SU-DHL-6 (cell line): ENCODE results near the gene SGPL1.

Source experiments
- H2AFZ ChIP-seq: fragments of 200-600 bp; sonication (generic); 2 replicates; pipeline ENCODE4 v1.6.1; 2014; ENCODE audit warnings: low read depth, mild to moderate bottlenecking, moderate library complexity, mixed read lengths, antibody characterized with exemption, low read length; ENCODE audit not compliant: severe bottlenecking
- H3F3A ChIP-seq: fragments of 200-600 bp; shearing (Covaris generic); 2 replicates; pipeline ENCODE4 v1.6.0; 2016; ENCODE audit warnings: antibody characterized with exemption, mild to moderate bottlenecking; ENCODE audit not compliant: insufficient read depth
- H3K27ac ChIP-seq: fragments of 200-600 bp; sonication (generic); 2 replicates; pipeline ENCODE4 v1.5.1; 2016; ENCODE audit warnings: low read depth, mild to moderate bottlenecking, low read length, moderate library complexity, mixed read lengths
- H3K27me3 ChIP-seq: fragments of 200-600 bp; sonication (generic), shearing (Covaris generic); 2 replicates; pipeline ENCODE4 v1.6.0; 2014; ENCODE audit warnings: mild to moderate bottlenecking, low read length
- H3K36me3 ChIP-seq: fragments of 200-600 bp; sonication (generic); 2 replicates; pipeline ENCODE4 v1.6.1; 2014; ENCODE audit warnings: mild to moderate bottlenecking, low read length, mixed read lengths
- H3K4me2 ChIP-seq: fragments of 300-600, 200-600 bp; shearing (Covaris generic), sonication (generic); 2 replicates; pipeline ENCODE4 v1.6.0; 2014; ENCODE audit warnings: low read length, low read depth, mild to moderate bottlenecking; ENCODE audit not compliant: poor library complexity, severe bottlenecking
- H3K4me3 ChIP-seq: fragments of 200-600 bp; sonication (generic); 2 replicates; pipeline ENCODE4 v1.5.1; 2014; ENCODE audit warnings: antibody characterized with exemption, low read length, mild to moderate bottlenecking, mixed read lengths; ENCODE audit not compliant: insufficient read depth, poor library complexity, severe bottlenecking
- H3K79me2 ChIP-seq: fragments of 200-600 bp; sonication (generic); 2 replicates; pipeline ENCODE4 v1.6.1; 2014; ENCODE audit warnings: mild to moderate bottlenecking, low read length, moderate library complexity; ENCODE audit not compliant: insufficient read depth
- H3K9ac ChIP-seq: fragments of 200-600 bp; sonication (generic); 2 replicates; pipeline ENCODE4 v1.7.0; 2014; ENCODE audit warnings: mild to moderate bottlenecking, low read length
- H3K9me2 ChIP-seq: fragments of 200-600 bp; sonication (generic); replicated peaks from 2 replicates; pipeline ENCODE4 v1.6.1; 2014; ENCODE audit warnings: low read length; ENCODE audit not compliant: insufficient read depth
- H3K9me3 ChIP-seq: fragments of 200-600 bp; sonication (generic); 2 replicates; pipeline ENCODE4 v1.6.1; 2014; ENCODE audit warnings: low read length, mixed read lengths; ENCODE audit not compliant: insufficient read depth
- H4K20me1 ChIP-seq: fragments of 200-600 bp; sonication (generic); 2 replicates; pipeline ENCODE4 v1.6.1; 2014; ENCODE audit warnings: low read depth, mild to moderate bottlenecking, antibody characterized with exemption, low read length, moderate library complexity, mixed read lengths
- EZH2phosphoT487 ChIP-seq: fragments of 200-600 bp; sonication (generic), shearing (Covaris generic); conservative IDR thresholded peaks from 2 replicates; pipeline ENCODE4 v1.6.1; 2018; ENCODE audit warnings: mild to moderate bottlenecking, antibody characterized with exemption, low read length, moderate library complexity, mixed read lengths
- TF ChIP-seq, protein P1 (sequence below): fragments of 200-600 bp; sonication (generic); IDR thresholded peaks from one replicate; pipeline ENCODE4 v1.5.1; 2017; ENCODE audit warnings: antibody characterized with exemption, mild to moderate bottlenecking, low read length, moderate library complexity; ENCODE audit not compliant: insufficient read depth, poor library complexity, severe bottlenecking

Gene SGPL1

DNA sequence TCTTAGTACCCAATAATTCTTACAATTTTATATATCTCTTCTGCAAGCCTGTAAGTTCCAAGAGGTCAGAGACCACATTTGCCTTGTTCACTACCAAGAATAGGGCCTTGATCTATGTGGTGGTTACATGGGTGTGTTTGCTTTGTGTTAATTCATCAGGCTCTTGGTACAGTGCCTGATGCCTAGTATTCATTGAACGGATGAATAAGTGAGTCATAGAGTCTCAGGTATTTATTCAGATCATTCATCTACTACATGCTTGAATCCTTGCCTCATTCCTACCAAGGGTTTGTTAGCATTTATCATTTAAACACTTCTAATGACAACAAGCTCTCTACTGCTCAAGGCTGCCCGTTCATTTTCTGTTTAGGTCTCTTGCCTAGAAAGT is 11.3 kb upstream of the SGPL1 start:
- no peaks in the 10 kb centered on the region for H3K9me3 ChIP-seq
- no peaks in the 10 kb centered on the region for H3K9me2 ChIP-seq
- H4K20me1 ChIP-seq, result no peaks in the 10 kb centered on the region
- H3K4me3 ChIP-seq, result no peak overlapping the region
- H3K4me2 ChIP-seq, result no peak overlapping the region
- no peak overlapping the region for H3K27ac ChIP-seq
- TF ChIP-seq, protein P1, sequence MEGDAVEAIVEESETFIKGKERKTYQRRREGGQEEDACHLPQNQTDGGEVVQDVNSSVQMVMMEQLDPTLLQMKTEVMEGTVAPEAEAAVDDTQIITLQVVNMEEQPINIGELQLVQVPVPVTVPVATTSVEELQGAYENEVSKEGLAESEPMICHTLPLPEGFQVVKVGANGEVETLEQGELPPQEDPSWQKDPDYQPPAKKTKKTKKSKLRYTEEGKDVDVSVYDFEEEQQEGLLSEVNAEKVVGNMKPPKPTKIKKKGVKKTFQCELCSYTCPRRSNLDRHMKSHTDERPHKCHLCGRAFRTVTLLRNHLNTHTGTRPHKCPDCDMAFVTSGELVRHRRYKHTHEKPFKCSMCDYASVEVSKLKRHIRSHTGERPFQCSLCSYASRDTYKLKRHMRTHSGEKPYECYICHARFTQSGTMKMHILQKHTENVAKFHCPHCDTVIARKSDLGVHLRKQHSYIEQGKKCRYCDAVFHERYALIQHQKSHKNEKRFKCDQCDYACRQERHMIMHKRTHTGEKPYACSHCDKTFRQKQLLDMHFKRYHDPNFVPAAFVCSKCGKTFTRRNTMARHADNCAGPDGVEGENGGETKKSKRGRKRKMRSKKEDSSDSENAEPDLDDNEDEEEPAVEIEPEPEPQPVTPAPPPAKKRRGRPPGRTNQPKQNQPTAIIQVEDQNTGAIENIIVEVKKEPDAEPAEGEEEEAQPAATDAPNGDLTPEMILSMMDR, result no peak
- TF ChIP-seq EZH2phosphoT487, result no peak
- no peaks in the 10 kb centered on the region for H3K27me3 ChIP-seq
- H3K79me2 ChIP-seq, result no peaks in the 10 kb centered on the region
- H3K36me3 ChIP-seq, result no peaks in the 10 kb centered on the region
- H3K9ac ChIP-seq, result no peak overlapping the region
- no peaks in the 10 kb centered on the region for H3F3A ChIP-seq
- no peak overlapping the region for H2AFZ ChIP-seq

DNA sequence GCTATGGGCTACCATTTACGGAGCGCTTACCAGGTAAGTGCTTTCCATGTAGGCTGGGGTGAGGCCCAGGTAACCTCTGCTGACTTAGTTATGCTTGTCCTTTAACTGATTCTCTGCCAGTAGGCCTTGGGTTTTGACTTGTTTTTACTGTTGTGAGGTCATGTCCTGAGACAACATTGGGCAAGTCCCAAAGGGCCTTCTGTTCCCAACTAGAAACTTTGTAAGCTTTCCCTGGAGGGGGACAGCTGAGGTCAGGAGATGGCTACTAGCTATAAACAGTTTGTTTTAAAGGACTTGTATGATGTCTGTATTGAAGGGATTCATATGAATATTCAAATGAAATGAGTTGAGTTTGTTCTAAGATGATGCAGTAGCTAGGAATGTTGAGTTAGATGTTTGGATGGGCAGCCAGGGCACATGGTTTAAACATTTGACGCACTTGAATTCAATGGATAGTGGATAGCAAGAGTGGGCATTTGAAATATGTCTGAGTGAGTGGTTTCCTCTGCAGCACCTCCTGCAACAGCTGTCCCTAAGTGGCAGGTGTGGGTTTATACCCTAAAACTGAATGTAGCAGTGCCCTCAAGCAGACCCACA is 10.0 kb upstream of the SGPL1 start:
- no peaks in the 10 kb centered on the region for H3F3A ChIP-seq
- H3K9me2 ChIP-seq, result no peaks in the 10 kb centered on the region
- H2AFZ ChIP-seq, result no peak overlapping the region
- no peaks in the 10 kb centered on the region for H3K79me2 ChIP-seq
- no peaks in the 10 kb centered on the region for H3K27me3 ChIP-seq
- no peaks in the 10 kb centered on the region for H4K20me1 ChIP-seq
- no peak overlapping the region for H3K4me3 ChIP-seq
- no peak for TF ChIP-seq EZH2phosphoT487
- TF ChIP-seq, protein P1, result no peak
- no peak overlapping the region for H3K27ac ChIP-seq
- no peaks in the 10 kb centered on the region for H3K36me3 ChIP-seq
- H3K9me3 ChIP-seq, result no peaks in the 10 kb centered on the region
- H3K4me2 ChIP-seq, result no peak overlapping the region
- H3K9ac ChIP-seq, result no peak overlapping the region

DNA sequence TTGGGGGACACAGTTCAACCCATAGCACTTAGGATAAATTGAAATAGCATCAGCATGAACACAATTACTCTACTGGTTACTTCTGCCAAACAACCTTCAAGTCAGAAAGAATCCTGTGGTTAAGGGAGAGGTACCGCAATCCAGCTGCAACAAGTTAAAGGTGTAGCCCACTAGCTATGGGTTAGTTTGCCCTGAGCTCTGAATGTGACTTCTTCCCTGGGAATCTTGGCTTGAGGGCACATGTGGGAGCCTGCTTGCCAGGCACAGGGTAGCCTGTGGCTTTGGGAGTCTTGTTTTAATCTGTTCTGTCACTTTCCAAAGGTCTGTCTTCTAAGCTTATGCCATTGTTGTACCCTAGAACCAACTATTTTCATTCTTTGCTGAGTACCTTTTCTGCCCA is 8.9 kb upstream of the SGPL1 start:
- no peaks in the 10 kb centered on the region for H3F3A ChIP-seq
- no peak overlapping the region for H3K9ac ChIP-seq
- no peaks in the 10 kb centered on the region for H3K27me3 ChIP-seq
- no peak overlapping the region for H2AFZ ChIP-seq
- H3K36me3 ChIP-seq, result no peaks in the 10 kb centered on the region
- no peaks in the 10 kb centered on the region for H3K79me2 ChIP-seq
- H3K27ac ChIP-seq, result no peak overlapping the region
- TF ChIP-seq, protein P1, result no peak
- TF ChIP-seq EZH2phosphoT487, result no peak
- no peaks in the 10 kb centered on the region for H3K9me3 ChIP-seq
- H3K9me2 ChIP-seq, result no peaks in the 10 kb centered on the region
- no peak overlapping the region for H3K4me3 ChIP-seq
- H3K4me2 ChIP-seq, result no peak overlapping the region
- H4K20me1 ChIP-seq, result no peaks in the 10 kb centered on the region
